ENCODE results near the gene KDM8.

KDM8 gene

DNA sequence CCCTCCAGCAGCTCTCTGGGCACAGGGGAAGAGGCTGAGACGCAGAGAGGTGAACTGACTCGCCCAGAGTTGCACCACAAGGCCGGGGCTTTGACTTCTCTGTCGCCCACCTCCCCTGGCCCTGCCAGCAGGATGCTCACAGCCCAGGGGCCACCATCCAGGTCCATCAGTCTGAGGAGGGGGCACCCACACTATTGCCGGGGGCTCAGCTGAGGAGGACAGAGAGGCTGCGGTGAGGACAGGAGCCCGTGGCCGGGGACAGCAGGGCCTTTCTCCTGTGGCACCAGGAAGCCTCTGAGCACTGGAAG is 32.6 kb downstream of the KDM8 start:
- TF ChIP-seq CTCF (IDR thresholded peaks at IDR 0.05; ENCODE audit: low read depth, low read length), result no peak
- no peak overlapping the region for H3K4me3 ChIP-seq (ENCODE audit: low read depth, low read length)

DNA sequence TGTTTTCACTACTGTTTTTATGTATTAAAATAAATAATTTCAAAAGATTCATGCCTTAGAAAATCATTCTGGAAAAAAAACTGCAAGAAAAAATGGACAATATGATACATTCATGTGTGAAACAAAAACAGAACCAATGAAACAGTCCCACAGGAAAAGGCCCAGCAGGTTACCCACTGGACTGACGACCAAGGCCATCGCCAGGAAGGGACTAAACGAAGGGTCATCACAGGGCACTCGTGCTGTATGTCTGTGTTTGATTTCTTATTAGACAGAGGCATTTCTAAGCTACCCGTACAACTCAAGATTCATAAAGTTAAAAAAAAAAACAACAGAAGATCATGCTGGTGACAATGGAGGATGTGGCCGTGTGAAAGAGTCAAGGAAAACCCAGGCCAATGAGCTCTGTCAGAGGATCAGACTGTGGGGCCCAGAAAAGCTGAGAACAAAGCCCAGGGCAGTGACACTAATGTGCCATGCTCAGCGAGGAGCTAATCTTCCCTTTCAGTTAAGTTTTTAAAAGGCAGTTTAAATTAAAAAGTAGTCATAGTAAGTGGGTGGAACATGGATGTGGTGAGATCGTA is 33.4 kb downstream of the KDM8 start:
- no peak for TF ChIP-seq CTCF (IDR thresholded peaks at IDR 0.05; ENCODE audit: low read depth, low read length)
- H3K4me3 ChIP-seq (ENCODE audit: low read depth, low read length), result no peak overlapping the region

GRCh38 chr16:27237219-27238015 is 34.1 kb downstream of the KDM8 start:
- TF ChIP-seq CTCF (IDR thresholded peaks at IDR 0.05; ENCODE audit: low read depth, low read length), result no peak
- no peak overlapping the region for H3K4me3 ChIP-seq (ENCODE audit: low read depth, low read length)

DNA sequence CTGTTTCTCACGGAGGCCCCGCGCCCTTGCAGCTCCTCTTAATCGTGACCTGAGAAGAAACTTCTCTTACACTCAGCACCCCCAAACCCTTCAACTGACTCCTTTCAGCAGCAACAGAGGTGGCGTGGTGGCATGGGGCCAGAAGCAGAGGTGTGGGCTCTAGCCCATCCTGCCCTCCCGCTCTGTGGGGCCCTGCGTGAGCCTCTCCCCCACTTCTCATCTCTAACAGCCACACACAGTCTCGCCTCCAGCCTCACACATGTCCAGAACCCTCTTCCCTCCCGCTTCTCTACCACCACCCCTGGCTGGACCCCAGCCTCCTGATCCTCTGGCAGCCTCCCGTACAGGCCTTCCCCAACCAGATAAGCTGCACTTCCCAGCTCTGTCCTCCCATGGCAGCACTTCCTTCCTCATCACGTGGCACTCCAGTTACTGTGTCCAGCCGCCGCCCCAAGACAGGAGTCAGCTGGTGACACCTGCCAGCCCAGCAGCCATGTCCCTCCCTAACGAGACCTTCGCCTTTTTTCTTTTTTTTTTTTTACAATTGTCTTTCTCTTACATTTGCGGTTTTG is 34.8 kb downstream of the KDM8 start:
- no peak for TF ChIP-seq CTCF (IDR thresholded peaks at IDR 0.05; ENCODE audit: low read depth, low read length)
- no peak overlapping the region for H3K4me3 ChIP-seq (ENCODE audit: low read depth, low read length)

GRCh38 chr16:27238591-27238990 is 35.3 kb downstream of the KDM8 start:
- TF ChIP-seq CTCF (IDR thresholded peaks at IDR 0.05; ENCODE audit: low read depth, low read length), result no peak
- no peak overlapping the region for H3K4me3 ChIP-seq (ENCODE audit: low read depth, low read length)

DNA sequence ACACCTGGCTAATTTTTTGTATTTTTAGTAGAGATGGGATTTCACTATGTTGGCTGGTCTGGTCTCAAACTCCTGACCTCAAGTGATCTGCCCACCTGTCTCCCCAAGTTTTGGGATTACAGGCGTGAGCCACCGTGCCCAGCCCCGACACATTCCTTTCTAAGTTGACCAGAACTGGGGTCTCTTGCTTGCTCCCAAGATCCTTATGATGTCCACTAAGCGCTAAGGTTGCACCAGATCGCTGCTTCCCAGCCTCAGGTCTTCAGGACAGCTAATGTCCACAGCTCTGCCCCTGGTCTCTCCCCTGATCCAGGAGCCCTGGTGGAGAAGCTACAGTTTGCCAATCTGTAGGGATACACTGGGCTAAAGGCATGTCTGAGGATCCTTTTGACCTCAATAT is 35.7 kb downstream of the KDM8 start:
- no peak overlapping the region for H3K4me3 ChIP-seq (ENCODE audit: low read depth, low read length)
- no peak for TF ChIP-seq CTCF (IDR thresholded peaks at IDR 0.05; ENCODE audit: low read depth, low read length)

DNA sequence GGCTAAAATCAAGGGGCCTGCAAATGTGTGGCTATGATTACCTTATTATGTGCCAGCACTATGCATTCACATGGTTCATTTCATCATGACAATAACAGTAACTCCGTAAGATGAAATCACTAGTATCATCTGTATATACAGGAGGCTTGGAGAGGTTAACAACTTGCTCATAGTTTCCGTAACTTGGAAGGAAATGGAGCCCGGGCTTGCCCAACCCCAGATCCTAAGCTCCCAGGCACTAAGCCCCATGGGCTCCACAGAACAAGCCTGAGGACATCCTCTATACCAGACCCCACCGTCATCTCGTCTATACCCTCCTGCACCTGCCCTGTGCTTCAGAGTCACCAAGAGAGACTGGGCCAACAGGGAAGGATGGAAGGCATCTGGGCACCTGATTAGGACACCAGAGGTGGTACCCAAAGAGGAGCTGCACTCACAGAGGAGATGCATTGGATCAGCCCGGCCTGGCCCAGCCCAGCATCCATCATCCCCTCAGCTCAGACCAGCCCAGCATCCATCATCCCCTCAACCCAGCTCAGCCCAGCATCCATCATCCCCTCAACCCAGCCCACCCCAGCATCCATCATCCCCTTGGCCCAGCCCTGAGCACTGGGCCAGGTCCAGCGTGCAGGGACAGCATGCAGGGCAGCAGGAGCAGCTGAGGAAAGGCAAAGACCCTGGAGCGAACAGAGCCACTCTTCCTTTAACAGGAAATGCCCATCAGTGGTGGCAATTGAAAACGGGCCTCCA is 36.8 kb downstream of the KDM8 start:
- no peak for TF ChIP-seq CTCF (IDR thresholded peaks at IDR 0.05; ENCODE audit: low read depth, low read length)
- no peak overlapping the region for H3K4me3 ChIP-seq (ENCODE audit: low read depth, low read length)

Data from WI38 (cell line).